BLaER1 treated with 17β-estradiol and CSF1 and Interleukin-3, amounts not matched to agents 10 nM and 100 nM (cell line): ENCODE results near the gene TMEM225B.

Source experiments
- H3K27ac ChIP-seq, 11 experiments: shearing (Covaris generic); formaldehyde crosslinking; 2 replicates each; pipeline ENCODE4 v1.8.1; 2022
- H3K27me3 ChIP-seq, 11 experiments: shearing (Covaris generic); formaldehyde crosslinking; 2 replicates each; pipeline ENCODE4 v1.8.1; 2022
- H3K36me3 ChIP-seq, 11 experiments: shearing (Covaris generic); formaldehyde crosslinking; 2 replicates each; pipeline ENCODE4 v1.8.1; 2022
- H3K4me1 ChIP-seq, 10 experiments: shearing (Covaris generic); formaldehyde crosslinking; 2 replicates each; pipeline ENCODE4 v1.8.1; 2022
- H3K4me2 ChIP-seq, 11 experiments: shearing (Covaris generic); formaldehyde crosslinking; 2 replicates each; pipeline ENCODE4 v1.8.1; 2022
- H3K4me3 ChIP-seq, 10 experiments: shearing (Covaris generic); formaldehyde crosslinking; 2 replicates each; pipeline ENCODE4 v1.8.1; 2022
- H3K9ac ChIP-seq, 11 experiments: shearing (Covaris generic); formaldehyde crosslinking; 2 replicates each; pipeline ENCODE4 v1.8.1; 2022
- H3K9me3 ChIP-seq, 11 experiments: shearing (Covaris generic); formaldehyde crosslinking; replicated peaks in 1 of 11; 2 replicates each; pipeline ENCODE4 v1.8.1; 2022
- H4K20me1 ChIP-seq, 11 experiments: shearing (Covaris generic); formaldehyde crosslinking; 2 replicates each; pipeline ENCODE4 v1.8.1; 2022
- Cebpa-rat ChIP-seq, 11 experiments: shearing (Covaris generic); IDR thresholded peaks; 2 replicates each; pipeline ENCODE4 v1.8.1; 2022

The TMEM225B gene

DNA sequence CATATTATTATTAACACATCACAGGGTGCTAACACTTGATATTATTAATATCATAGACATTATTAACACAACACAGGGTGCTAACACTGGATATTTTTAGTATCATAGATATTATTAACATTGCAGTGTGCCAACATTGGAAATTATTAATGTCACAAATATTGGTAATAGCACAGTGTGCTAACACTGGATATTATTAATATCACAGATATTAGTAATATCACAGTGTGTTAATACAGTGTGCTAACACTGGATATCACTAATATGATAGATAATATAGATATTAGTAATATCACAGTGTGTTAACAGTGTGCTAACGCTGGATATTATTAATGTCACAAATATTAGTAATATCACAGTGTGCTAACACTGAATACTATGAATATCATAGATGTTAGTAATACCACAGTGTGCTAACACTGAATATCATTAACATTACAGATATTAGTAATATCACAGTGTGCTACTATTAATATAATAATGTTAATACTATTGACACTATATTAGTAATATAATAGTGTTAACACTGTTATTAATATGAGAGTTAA lies 1.6 kb upstream of the TMEM225B start:
- Histone ChIP-seq H3K4me2 (no peak overlapping the region), H4K20me1 (no peaks in the 10 kb centered on the region), H3K36me3 (no peaks in the 10 kb centered on the region), H3K9me3 (no peaks in the 10 kb centered on the region), H3K4me1 (no peaks in the 10 kb centered on the region), H3K9ac (no peak overlapping the region), H3K27ac (no peak overlapping the region), H3K27me3 (no peaks in the 10 kb centered on the region), H3K4me3 (no peak overlapping the region)
- no peak for TF ChIP-seq Cebpa-rat (IDR thresholded peaks at IDR 0.05)

DNA sequence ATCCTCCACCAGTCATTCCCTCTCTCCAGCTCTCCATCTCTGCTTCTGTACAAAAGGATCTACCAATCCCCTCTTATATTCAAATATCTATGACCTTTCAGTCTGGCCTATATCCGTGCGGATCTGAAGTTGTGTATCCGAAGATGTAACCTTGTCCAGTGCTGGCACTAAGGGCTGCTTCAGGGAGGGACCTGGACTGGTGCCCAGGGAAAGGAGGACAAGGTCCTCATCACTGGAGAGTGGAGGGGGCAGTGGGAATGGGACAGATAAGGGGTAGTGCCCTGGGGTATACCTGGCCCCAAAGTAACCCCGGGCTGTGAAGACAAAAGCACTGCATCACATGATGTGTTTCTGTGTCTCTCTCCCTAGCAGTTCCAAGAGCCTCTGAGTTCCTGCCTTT lies 1.8 kb downstream of the TMEM225B start:
- Histone ChIP-seq H3K9me3 (no peaks in the 10 kb centered on the region), H3K27me3 (no peaks in the 10 kb centered on the region), H3K36me3 (no peaks in the 10 kb centered on the region), H3K4me2 (no peak overlapping the region), H3K4me3 (no peak overlapping the region), H3K27ac (no peak overlapping the region), H4K20me1 (no peaks in the 10 kb centered on the region), H3K4me1 (no peaks in the 10 kb centered on the region), H3K9ac (no peak overlapping the region)
- no peak for TF ChIP-seq Cebpa-rat (IDR thresholded peaks at IDR 0.05)

DNA sequence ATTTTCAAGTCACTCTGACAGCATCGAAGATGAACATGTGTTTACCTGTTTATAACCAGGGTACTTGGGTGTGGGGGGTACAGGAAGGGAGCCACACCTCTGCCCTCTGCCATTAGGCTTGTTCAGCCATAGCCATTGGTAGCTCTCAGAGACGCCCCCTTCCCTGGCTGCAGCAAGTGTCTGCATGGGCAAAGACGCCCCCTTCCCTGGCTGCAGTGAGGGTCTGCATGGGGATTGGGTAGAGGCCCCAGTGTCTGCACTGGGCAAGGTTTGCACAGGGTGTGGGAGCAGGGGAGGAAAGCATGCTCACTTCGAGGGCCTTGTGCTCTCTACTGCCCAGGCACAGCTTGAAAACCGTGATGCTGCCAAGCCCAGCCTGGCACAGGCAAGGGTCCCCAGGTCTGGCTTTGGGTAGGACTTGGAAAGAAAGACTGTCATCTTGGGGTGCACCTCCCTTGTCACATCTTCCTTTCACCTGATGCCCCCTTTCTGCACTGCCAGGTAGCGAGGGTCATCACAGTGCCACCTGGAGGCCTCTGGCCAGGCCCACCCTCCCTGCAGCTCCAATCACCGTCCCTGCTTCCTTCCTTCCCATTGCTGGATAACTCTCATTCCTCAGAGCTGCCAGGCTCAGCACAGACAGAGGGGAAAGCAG lies 3.7 kb downstream of the TMEM225B start:
- H3K9me3 ChIP-seq: no peaks in the 10 kb centered on the region
- no peak for TF ChIP-seq Cebpa-rat (IDR thresholded peaks at IDR 0.05)
- no peaks in the 10 kb centered on the region for H4K20me1 ChIP-seq
- H3K27ac ChIP-seq: no peak overlapping the region
- no peaks in the 10 kb centered on the region for H3K27me3 ChIP-seq
- H3K9ac ChIP-seq: no peak overlapping the region
- no peaks in the 10 kb centered on the region for H3K4me1 ChIP-seq
- no peak overlapping the region for H3K4me3 ChIP-seq
- H3K36me3 ChIP-seq: no peaks in the 10 kb centered on the region
- no peak overlapping the region for H3K4me2 ChIP-seq

DNA sequence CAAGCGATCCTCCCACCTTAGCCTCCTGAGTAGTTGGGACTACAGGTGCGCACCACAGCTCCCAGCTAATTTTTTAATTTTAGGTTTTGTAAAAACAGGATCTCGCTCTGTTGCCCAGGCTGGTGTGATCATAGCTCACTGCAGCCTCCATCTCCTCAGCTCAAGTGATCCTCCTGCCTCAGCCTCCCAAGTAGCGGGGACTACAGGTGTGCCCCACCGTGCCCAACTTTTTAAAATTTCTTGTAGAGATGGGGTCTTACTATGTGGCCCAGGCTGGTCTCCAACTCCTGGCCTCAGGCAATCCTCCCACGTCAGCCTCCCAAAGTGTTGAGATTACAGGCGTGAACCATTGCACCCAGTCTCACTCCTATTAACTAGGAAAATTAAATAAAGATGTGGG lies 7.5 kb downstream of the TMEM225B start:
- H3K4me1 ChIP-seq: no peaks in the 10 kb centered on the region
- H3K4me2 ChIP-seq: no peak overlapping the region
- no peak for TF ChIP-seq Cebpa-rat (IDR thresholded peaks at IDR 0.05)
- no peaks in the 10 kb centered on the region for H3K9me3 ChIP-seq
- H3K9ac ChIP-seq: no peak overlapping the region
- no peak overlapping the region for H3K4me3 ChIP-seq
- H3K27ac ChIP-seq: no peak overlapping the region
- no peaks in the 10 kb centered on the region for H4K20me1 ChIP-seq
- no peaks in the 10 kb centered on the region for H3K36me3 ChIP-seq
- no peaks in the 10 kb centered on the region for H3K27me3 ChIP-seq

DNA sequence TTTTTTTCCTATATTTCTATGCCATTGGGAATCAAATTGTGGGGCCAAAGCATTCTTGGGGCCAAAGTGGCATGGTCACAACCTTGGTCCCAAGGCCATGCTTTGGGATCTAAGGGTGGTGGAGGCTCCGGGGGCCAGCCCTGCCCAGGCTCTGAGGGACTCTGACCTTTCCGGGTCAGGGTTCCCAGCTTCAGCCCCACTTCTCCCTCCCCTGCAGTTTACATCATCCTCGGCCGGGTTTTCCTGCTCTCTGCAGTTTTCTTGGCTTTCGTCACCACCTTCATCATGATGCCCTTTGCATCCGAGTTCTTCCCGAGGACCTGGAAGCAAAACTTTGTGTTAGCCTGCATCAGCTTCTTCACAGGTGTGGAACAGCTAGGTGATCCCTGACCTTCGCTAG lies 8.5 kb downstream of the TMEM225B start:
- Histone ChIP-seq H3K4me1 (no peaks in the 10 kb centered on the region), H3K36me3 (no peaks in the 10 kb centered on the region), H3K9ac (no peak overlapping the region), H4K20me1 (no peaks in the 10 kb centered on the region), H3K27me3 (no peaks in the 10 kb centered on the region), H3K4me2 (no peak overlapping the region), H3K9me3 (no peaks in the 10 kb centered on the region), H3K4me3 (no peak overlapping the region), H3K27ac (no peak overlapping the region)
- no peak for TF ChIP-seq Cebpa-rat (IDR thresholded peaks at IDR 0.05)

DNA sequence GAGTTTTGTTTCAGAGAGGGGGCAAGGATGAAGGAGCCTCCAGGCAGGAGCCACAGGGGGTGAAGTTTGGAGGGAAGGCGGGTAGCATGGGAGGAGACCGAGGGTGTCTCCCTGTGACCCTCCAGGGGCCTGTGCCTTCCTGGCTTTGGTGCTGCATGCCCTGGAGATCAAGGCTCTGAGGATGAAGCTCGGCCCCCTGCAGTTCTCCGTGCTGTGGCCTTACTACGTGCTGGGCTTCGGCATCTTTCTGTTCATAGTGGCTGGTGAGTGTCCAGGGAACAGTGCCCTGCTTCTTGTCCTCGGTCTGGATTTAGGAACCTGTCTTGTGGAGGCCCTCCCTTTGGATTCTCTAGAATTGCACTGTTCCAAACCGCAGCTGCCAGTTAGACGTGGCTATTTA lies 9.5 kb downstream of the TMEM225B start:
- no peak overlapping the region for H3K9ac ChIP-seq
- H3K27ac ChIP-seq: no peak overlapping the region
- no peak for TF ChIP-seq Cebpa-rat (IDR thresholded peaks at IDR 0.05)
- H3K9me3 ChIP-seq: peaks cover 0 to 3% (median 0%) of the 10 kb centered on the region in 11 experiments; a peak in 1 of 22 replicates
- no peaks in the 10 kb centered on the region for H4K20me1 ChIP-seq
- H3K4me1 ChIP-seq: no peaks in the 10 kb centered on the region
- no peak overlapping the region for H3K4me3 ChIP-seq
- no peaks in the 10 kb centered on the region for H3K36me3 ChIP-seq
- H3K4me2 ChIP-seq: no peak overlapping the region
- H3K27me3 ChIP-seq: no peaks in the 10 kb centered on the region

DNA sequence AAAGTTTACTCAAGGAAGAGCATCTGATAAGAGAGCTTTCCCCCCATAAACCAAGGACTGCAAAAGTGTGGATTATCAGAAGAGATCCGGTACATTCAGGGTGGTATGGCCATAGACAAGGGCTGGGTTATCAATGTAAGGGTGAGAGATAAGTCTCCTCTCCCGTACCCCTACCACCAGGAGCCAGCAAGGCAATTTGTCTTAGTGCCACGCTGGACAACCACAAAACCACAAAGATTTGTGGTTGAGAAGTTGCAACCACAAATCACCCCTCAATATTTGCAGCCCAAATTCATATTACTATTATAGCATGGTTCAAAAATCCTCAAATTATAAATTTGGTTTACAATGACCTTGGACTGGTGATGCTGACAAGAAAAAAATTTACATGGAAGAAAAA lies 16.4 kb downstream of the TMEM225B start:
- peaks cover 12 to 16% (median 13%) of the 10 kb centered on the region in 11 experiments for H3K36me3 ChIP-seq
- H4K20me1 ChIP-seq: peaks cover 0 to 1% (median 0%) of the 10 kb centered on the region in 11 experiments; a peak in 2 of 22 replicates
- no peak overlapping the region for H3K27ac ChIP-seq
- no peaks in the 10 kb centered on the region for H3K27me3 ChIP-seq
- peaks cover 11 to 21% (median 17%) of the 10 kb centered on the region in 10 experiments for H3K4me1 ChIP-seq
- no peak overlapping the region for H3K9ac ChIP-seq
- no peak overlapping the region for H3K4me3 ChIP-seq
- no peak for TF ChIP-seq Cebpa-rat (IDR thresholded peaks at IDR 0.05)
- no peak overlapping the region for H3K4me2 ChIP-seq
- peaks cover 0 to 3% (median 0%) of the 10 kb centered on the region in 11 experiments; a peak in 4 of 22 replicates for H3K9me3 ChIP-seq

DNA sequence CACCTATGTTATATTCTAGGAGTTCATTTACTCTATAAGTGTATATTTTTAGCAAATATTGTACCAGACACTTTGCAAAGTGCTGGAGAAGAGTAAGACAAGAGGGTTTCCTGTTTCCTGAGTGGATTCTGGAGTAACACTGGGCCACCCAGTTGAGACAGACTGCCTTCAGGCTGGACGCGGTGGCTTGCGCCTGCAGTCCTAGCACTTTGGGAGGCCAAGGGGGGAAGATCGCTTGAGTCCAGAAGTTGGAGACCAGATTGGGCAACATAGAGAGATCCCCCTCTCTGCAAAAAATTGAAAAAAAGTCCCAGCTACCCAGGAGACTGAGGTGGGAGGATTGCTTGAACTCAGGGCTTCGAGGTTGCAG lies 17.9 kb downstream of the TMEM225B start:
- peak overlapping the region in 5 of 11 experiments; percentile 81 to 90 (median 89); a peak in 8 of 22 replicates for H3K27ac ChIP-seq
- H4K20me1 ChIP-seq: peaks cover 0 to 16% (median 0%) of the 10 kb centered on the region in 11 experiments; a peak in 4 of 22 replicates
- H3K36me3 ChIP-seq: peaks cover 26 to 30% (median 28%) of the 10 kb centered on the region in 11 experiments
- no peak for TF ChIP-seq Cebpa-rat (IDR thresholded peaks at IDR 0.05)
- H3K9me3 ChIP-seq: peaks cover 0 to 3% (median 0%) of the 10 kb centered on the region in 11 experiments; a peak in 4 of 22 replicates
- peak overlapping the region; percentile 86 to 99 (median 94); a peak in 18 of 20 replicates for H3K4me3 ChIP-seq
- no peaks in the 10 kb centered on the region for H3K27me3 ChIP-seq
- H3K4me2 ChIP-seq: peak overlapping the region; percentile 86 to 96 (median 89); a peak in 21 of 22 replicates
- peak overlapping the region in 2 of 11 experiments; percentile 89 to 94; a peak in 4 of 22 replicates for H3K9ac ChIP-seq
- H3K4me1 ChIP-seq: peaks cover 11 to 29% (median 17%) of the 10 kb centered on the region in 10 experiments

DNA sequence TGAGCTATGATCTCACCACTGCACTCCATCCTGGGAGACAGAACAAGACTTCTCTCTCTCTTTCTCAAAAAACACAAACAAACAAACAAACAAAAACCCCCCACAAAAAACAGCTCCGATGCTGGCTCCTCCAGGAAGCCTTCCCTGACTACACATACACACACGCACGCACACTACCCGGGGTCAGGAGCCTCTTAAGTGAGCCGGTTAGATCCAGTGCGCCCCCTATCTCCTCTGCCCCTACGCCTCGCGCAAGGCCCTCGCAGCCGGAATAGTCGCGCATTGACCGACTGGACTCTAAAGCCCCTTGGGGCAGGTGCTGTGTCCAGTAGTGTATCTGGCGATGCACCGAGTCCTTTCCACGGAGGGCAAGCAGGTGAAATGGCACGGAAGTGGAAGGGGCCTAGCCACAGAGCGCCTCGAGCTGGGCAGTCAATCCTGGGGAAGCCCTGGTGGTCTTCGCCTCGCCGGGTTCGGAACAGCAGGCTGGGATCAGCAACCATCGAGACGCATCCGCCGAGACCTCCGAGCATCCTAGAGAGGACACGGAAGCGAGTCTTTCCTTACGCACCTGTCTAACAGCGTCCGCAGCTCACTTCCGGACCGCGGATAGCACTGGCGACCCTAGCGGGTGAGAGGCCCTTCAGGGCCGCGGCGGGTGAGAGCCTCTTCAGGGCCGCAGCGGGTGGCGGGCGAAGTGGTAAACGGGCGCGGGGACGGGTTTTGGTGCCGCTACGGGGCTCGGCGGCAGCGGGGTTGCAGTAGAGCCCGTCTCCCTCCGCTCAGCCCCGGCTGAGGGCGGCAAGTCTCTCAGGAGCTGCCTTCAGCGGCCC lies 18.5 kb downstream of the TMEM225B start, which contains the start of gene ZSCAN25:
Gene ZSCAN25, plus strand, starts transcription at position 588 of the 833 bp plus-strand sequence. CDS start 2,661 bp downstream, outside the sequence.
- Histone ChIP-seq H3K27ac (peak within 1 kb of the TSS; percentile 81 to 90 (median 87)), H3K4me3 (peak within 1 kb of the TSS; percentile 86 to 99 (median 94)), H3K9ac (peak within 1 kb of the TSS; percentile 86 to 96 (median 92)), H3K4me1 (peaks cover 11 to 34% (median 17%) of the 10 kb centered on the region in 10 experiments), H4K20me1 (peaks cover 0 to 22% (median 0%) of the 10 kb centered on the region in 11 experiments; a peak in 4 of 22 replicates), H3K9me3 (peaks cover 0 to 3% (median 0%) of the 10 kb centered on the region in 11 experiments; a peak in 4 of 22 replicates), H3K27me3 (no peaks in the 10 kb centered on the region), H3K36me3 (peaks cover 32 to 36% (median 34%) of the 10 kb centered on the region in 11 experiments), H3K4me2 (peak within 1 kb of the TSS; percentile 86 to 96 (median 89))
- TF ChIP-seq Cebpa-rat (IDR thresholded peaks at IDR 0.05): no peak
